ENCODE data around the gene NEUROG2. TPM values are rescaled to one million over a fixed set of nuclear protein-coding genes. Genes with fewer than 3 reads are reported as not detected.

Gene NEUROG2
- total and polyA plus RNA-seq, 2 of the 8 experiments (the other 6 are each of a cell fraction or from before 2014, with no cell fraction given), result 0.03 TPM; not detected in 1

GRCh38 chr4:112511803-112512118 lies 4.2 kb downstream of the NEUROG2 start (continued):
- TF ChIP-seq ASH2L (IDR thresholded peaks at IDR 0.05; ENCODE audit: low read length) (no peak), TEAD4 (IDR thresholded peaks at IDR 0.05; ENCODE audit: low read depth, low read length) (no peak), TBP (IDR thresholded peaks at IDR 0.05; ENCODE audit: low read depth, low read length) (no peak), CEBPB (IDR thresholded peaks at IDR 0.05; ENCODE audit: low read depth, low read length) (no peak), POU5F1 (IDR thresholded peaks at IDR 0.05; ENCODE audit: low read depth, low read length) (no peak), EZH2 (IDR thresholded peaks at IDR 0.05; ENCODE audit: low read depth, low read length, severe bottlenecking) (peak; percentile 32), JUN (IDR thresholded peaks at IDR 0.05; ENCODE audit: low read depth, low read length) (no peak)
- TF ChIP-seq, protein P1, sequence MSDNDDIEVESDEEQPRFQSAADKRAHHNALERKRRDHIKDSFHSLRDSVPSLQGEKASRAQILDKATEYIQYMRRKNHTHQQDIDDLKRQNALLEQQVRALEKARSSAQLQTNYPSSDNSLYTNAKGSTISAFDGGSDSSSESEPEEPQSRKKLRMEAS (IDR thresholded peaks at IDR 0.05), result no peak

All from H1 (cell line).